ENCODE measurements around the gene TAF6. TPM values are rescaled to one million over a fixed set of nuclear protein-coding genes. Genes with fewer than 3 reads are reported as not detected.

TAF6 gene
- total RNA-seq, 1 donor, result 38.6 TPM

GRCh38 chr7:100155553-100156317 lies 36.6 kb upstream of the TAF6 start:
- H3K4me3 ChIP-seq (ENCODE audit: low read depth, low read length), result no peak overlapping the region
- no peak for DNase-seq (ENCODE audit: low read depth)
- TF ChIP-seq CTCF (IDR thresholded peaks at IDR 0.05; ENCODE audit: insufficient read depth, low read length), result no peak

DNA sequence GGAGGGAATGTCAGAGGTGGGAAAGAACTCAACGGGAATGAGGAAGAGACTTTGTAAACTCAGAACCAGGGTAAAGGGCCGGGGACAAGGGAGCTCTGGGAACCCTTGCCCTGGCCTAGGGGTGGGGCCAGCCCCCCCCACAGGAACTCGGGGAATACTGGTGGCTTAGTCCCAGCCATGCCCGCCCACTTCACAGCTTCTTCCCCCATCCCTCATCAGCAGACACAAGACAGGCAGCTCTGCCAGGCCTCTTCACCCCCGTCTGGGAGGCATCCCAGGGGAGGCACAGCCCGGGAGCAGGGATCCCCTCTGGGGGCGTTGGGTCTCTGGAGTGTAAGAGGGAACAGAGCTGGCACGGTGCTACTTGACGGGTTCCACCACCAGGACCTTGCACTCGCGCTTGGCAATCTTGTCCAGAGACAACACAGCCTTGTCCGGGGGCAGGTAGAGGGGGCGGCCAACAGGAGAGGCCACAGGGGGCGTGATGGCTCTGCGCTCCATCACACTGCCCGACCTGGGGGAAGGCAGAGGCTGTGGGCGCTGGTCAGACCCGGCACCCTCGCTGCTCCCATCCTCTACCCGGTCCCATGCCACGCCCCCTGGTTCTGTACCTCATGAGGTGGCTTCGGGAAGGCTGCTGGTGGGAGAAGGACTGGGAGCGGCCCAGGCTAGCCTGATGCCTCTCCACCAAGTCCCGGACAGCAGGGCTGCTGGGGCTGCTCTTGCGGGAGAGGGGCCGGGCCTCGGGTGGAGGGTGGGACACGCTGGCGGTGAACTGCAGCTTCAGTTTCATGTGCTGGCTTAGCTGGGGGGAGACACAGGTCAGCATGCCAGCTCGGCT lies 35.7 kb upstream of the TAF6 start:
- no peak for DNase-seq (ENCODE audit: low read depth)
- H3K4me3 ChIP-seq (ENCODE audit: low read depth, low read length), result no peak overlapping the region
- TF ChIP-seq CTCF (IDR thresholded peaks at IDR 0.05; ENCODE audit: insufficient read depth, low read length), result no peak

GRCh38 chr7:100153708-100154535 lies 34.8 kb upstream of the TAF6 start:
- no peak for DNase-seq (ENCODE audit: low read depth)
- H3K4me3 ChIP-seq (ENCODE audit: low read depth, low read length), result no peak overlapping the region
- TF ChIP-seq CTCF (IDR thresholded peaks at IDR 0.05; ENCODE audit: insufficient read depth, low read length), result no peak

GRCh38 chr7:100152937-100153666 lies 33.9 kb upstream of the TAF6 start:
- no peak for TF ChIP-seq CTCF (IDR thresholded peaks at IDR 0.05; ENCODE audit: insufficient read depth, low read length)
- H3K4me3 ChIP-seq (ENCODE audit: low read depth, low read length), result no peak overlapping the region
- DNase-seq (ENCODE audit: low read depth), result no peak

DNA sequence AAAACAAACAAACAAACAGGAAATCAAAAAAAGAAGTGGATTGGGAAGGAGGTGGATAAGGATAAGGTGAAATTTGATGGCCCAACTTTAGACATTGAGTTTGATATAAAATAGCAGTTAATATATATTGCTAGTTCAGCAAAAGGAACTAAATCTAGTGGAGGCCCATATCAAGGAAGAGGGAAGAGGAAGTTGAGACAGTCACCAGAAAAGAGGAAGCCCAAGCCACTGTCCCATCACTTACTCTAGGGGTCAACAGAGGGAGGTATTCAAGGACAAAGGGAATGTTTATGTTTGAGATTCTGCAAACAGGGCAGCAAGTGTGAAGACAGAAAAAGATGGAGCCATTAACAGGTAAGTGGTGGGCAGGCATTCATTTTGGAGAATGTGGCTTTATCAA lies 33.2 kb upstream of the TAF6 start:
- no peak for DNase-seq (ENCODE audit: low read depth)
- H3K4me3 ChIP-seq (ENCODE audit: low read depth, low read length), result no peak overlapping the region
- TF ChIP-seq CTCF (IDR thresholded peaks at IDR 0.05; ENCODE audit: insufficient read depth, low read length), result no peak

Measured in fibroblast of the aortic adventitia (primary cell).